Hematopoietic multipotent progenitor cell (in vitro differentiated cells): ENCODE results near the gene RFPL1. TPM values are rescaled to one million over a fixed set of nuclear protein-coding genes. Genes with fewer than 3 reads are reported as not detected.

Experiments
- small RNA-seq: library from RNA; depleted of rRNA; stranded (forward); fragments of <200 nt; gene quantifications from one replicate; pipeline ENCODE3, GENCODE V24; 2012
- total RNA-seq: library from RNA; depleted of rRNA; stranded (reverse); fragments of >200 nt; gene quantifications from one replicate; pipeline ENCODE4 v1.2.3, GENCODE V29; 2012

RFPL1 gene
- total RNA-seq, 1 donor: not detected

Small RNAs within 50 kb of the gene (small RNA-seq; reads per million reads assigned to genes)
- gene AC000041.1: not detected

Other genes with a start within 250 kb of the RFPL1 start
- 161 TPM for gene EMID1, start 232.7 kb upstream of the RFPL1 start, total RNA-seq
- gene RHBDD3, start 170.6 kb upstream of the RFPL1 start, total RNA-seq: 26.1 TPM
- gene EWSR1, start 170.3 kb upstream of the RFPL1 start, total RNA-seq: 592 TPM
- 9.7 TPM for gene GAS2L1, start 131.9 kb upstream of the RFPL1 start, total RNA-seq
- gene RASL10A, start 122.9 kb upstream of the RFPL1 start, total RNA-seq: 3.8 TPM
- gene AP1B1, start 50.0 kb upstream of the RFPL1 start, total RNA-seq: 215 TPM
- gene NEFH, start 41.6 kb downstream of the RFPL1 start, total RNA-seq: 1.1 TPM
- 50.9 TPM for gene THOC5, start 115.2 kb downstream of the RFPL1 start, total RNA-seq
- gene NIPSNAP1, start 142.5 kb downstream of the RFPL1 start, total RNA-seq: 79.2 TPM
- gene NF2, start 165.1 kb downstream of the RFPL1 start, total RNA-seq: 26.7 TPM